Liver (tissue), 9 donors: ENCODE measurements around the gene C19orf12. TPM values are rescaled to one million over a fixed set of nuclear protein-coding genes. Genes with fewer than 3 reads are reported as not detected.

Source experiments
- DNase-seq: peaks from one replicate; pipeline ENCODE4 v3.0.0-alpha.2; 2017; ENCODE audit warnings: low spot score
- H3K27ac ChIP-seq, 2 donors: one replicate each; pipeline ENCODE4 v1.7.0; 2013; ENCODE audit warnings: inconsistent platforms in 2 of 2, low read length in 2 of 2, control low read depth in 1 of 2, low read depth in 1 of 2, mild to moderate bottlenecking in 1 of 2
- H3K27me3 ChIP-seq, 4 donors: one replicate each; pipeline versions ENCODE4 v1.6.1 to v1.7.0; 2013; ENCODE audit warnings: low read length in 3 of 4, inconsistent platforms in 1 of 4, mild to moderate bottlenecking in 1 of 4, moderate library complexity in 1 of 4; ENCODE audit not compliant: control insufficient read depth in 4 of 4, insufficient read depth in 4 of 4
- H3K36me3 ChIP-seq, 4 donors: one replicate each; pipeline versions ENCODE4 v1.6.1 to v1.7.0; 2013; ENCODE audit warnings: low read length in 3 of 4, mild to moderate bottlenecking in 3 of 4, low read depth in 1 of 4, moderate library complexity in 1 of 4; ENCODE audit not compliant: control insufficient read depth in 4 of 4, insufficient read depth in 3 of 4
- H3K4me1 ChIP-seq, 4 donors: one replicate each; pipeline versions ENCODE4 v1.6.1 to v1.7.0; 2013; ENCODE audit warnings: low read length in 3 of 4, mild to moderate bottlenecking in 3 of 4, moderate library complexity in 1 of 4; ENCODE audit not compliant: control insufficient read depth in 4 of 4, insufficient read depth in 4 of 4
- H3K4me3 ChIP-seq, 3 donors: one replicate each; pipeline versions ENCODE4 v1.6.1 to v1.7.0; 2013; ENCODE audit warnings: low read length in 3 of 3, control low read depth in 1 of 3, low read depth in 1 of 3, mild to moderate bottlenecking in 1 of 3
- H3K9ac ChIP-seq, 2 donors: one replicate each; pipeline ENCODE4 v1.7.0; 2013; ENCODE audit warnings: low read length in 2 of 2, mild to moderate bottlenecking in 2 of 2, moderate library complexity in 2 of 2, control low read depth in 1 of 2, low read depth in 1 of 2
- H3K9me3 ChIP-seq, 4 donors: one replicate each; pipeline versions ENCODE4 v1.6.1 to v1.7.0; 2013; ENCODE audit warnings: low read length in 3 of 4; ENCODE audit not compliant: control insufficient read depth in 4 of 4
- EGR1 ChIP-seq, 2 donors: IDR thresholded peaks; 2 replicates each; pipeline ENCODE4 v1.6.1; 2016 to 2018; ENCODE audit warnings: antibody characterized with exemption in 2 of 2, low read depth in 2 of 2
- FOXA1 ChIP-seq: IDR thresholded peaks from 2 replicates; pipeline ENCODE4 v1.6.1; 2016; ENCODE audit warnings: antibody characterized with exemption
- FOXA2 ChIP-seq: IDR thresholded peaks from 2 replicates; pipeline ENCODE4 v1.6.1; 2016; ENCODE audit warnings: antibody characterized with exemption
- HNF4G ChIP-seq: IDR thresholded peaks from 2 replicates; pipeline ENCODE4 v1.6.1; 2016; ENCODE audit warnings: antibody characterized with exemption
- JUND ChIP-seq, 2 donors: IDR thresholded peaks; 2 replicates each; pipeline ENCODE4 v1.6.1; 2016; ENCODE audit warnings: antibody characterized with exemption in 2 of 2
- MAX ChIP-seq: IDR thresholded peaks from 2 replicates; pipeline ENCODE4 v1.6.1; 2016; ENCODE audit warnings: antibody characterized with exemption
- NR2F2 ChIP-seq: IDR thresholded peaks from 2 replicates; pipeline ENCODE4 v1.6.1; 2016; ENCODE audit warnings: antibody characterized with exemption
- RAD21 ChIP-seq, 2 donors: IDR thresholded peaks; 2 replicates each; pipeline ENCODE4 v1.6.1; 2016; ENCODE audit warnings: antibody characterized with exemption in 2 of 2, mild to moderate bottlenecking in 2 of 2
- REST ChIP-seq: IDR thresholded peaks from 2 replicates; pipeline ENCODE4 v1.6.1; 2016; ENCODE audit warnings: antibody characterized with exemption, mild to moderate bottlenecking
- RXRA ChIP-seq, 2 donors: IDR thresholded peaks; 2 replicates each; pipeline ENCODE4 v1.6.1; 2017 to 2018; ENCODE audit warnings: antibody characterized with exemption in 2 of 2, mild to moderate bottlenecking in 1 of 2
- TAF1 ChIP-seq: conservative IDR thresholded peaks from 2 replicates; pipeline ENCODE4 v1.6.1; 2016; ENCODE audit warnings: antibody characterized with exemption, mild to moderate bottlenecking
- YY1 ChIP-seq: IDR thresholded peaks from 2 replicates; pipeline ENCODE4 v1.6.1; 2016; ENCODE audit warnings: antibody characterized with exemption, mild to moderate bottlenecking
- ZBTB33 ChIP-seq: IDR thresholded peaks from 2 replicates; pipeline ENCODE4 v1.6.1; 2016; ENCODE audit warnings: antibody characterized with exemption
- WGBS: extraction: QIAGEN DNeasy Blood & Tissue Kit; methylation state at CpG from one replicate; pipeline ENCODE4 v1.1.7; 2013; 5-methylcytosine and 5-hydroxymethylcytosine counted together
- polyA plus RNA-seq, 2 donors: library from polyadenylated mRNA; stranded (reverse) in 1 of 2; unstranded in 1 of 2; fragments of 200-250 nt in 1 of 2; fragments of >200 nt in 1 of 2; fragmentation: Nextera tagmentation in 1 of 2; extraction: Ambion mirVana in 1 of 2; gene quantifications; one replicate each; pipeline versions ENCODE4 v1.2.1 to v1.2.3, GENCODE V29; 2013 to 2015
- total RNA-seq, 2 donors: library from RNA; depleted of rRNA; stranded (reverse); fragments of >200 nt; gene quantifications; one replicate each; pipeline ENCODE4 v1.2.3, GENCODE V29; 2014
- TF ChIP-seq, protein P1 (sequence below): IDR thresholded peaks from 2 replicates; pipeline ENCODE4 v1.6.1; 2016; ENCODE audit warnings: antibody characterized with exemption
- TF ChIP-seq, protein P2 (sequence below): fragments of 150-350 bp; IDR thresholded peaks from 2 replicates; pipeline ENCODE4 v1.5.1; 2017; ENCODE audit warnings: improper control_type of control experiment, low read depth, low read length; ENCODE audit not compliant: missing input control
- donor health status: healthy.
- donor health status: healthy.
- donor health status: healthy.
- donor health status: healthy.
- donor health status: healthy.

C19orf12 gene
- total and polyA plus RNA-seq, 4 donors = 21.2 to 82.8 (median 40.1) TPM

DNA sequence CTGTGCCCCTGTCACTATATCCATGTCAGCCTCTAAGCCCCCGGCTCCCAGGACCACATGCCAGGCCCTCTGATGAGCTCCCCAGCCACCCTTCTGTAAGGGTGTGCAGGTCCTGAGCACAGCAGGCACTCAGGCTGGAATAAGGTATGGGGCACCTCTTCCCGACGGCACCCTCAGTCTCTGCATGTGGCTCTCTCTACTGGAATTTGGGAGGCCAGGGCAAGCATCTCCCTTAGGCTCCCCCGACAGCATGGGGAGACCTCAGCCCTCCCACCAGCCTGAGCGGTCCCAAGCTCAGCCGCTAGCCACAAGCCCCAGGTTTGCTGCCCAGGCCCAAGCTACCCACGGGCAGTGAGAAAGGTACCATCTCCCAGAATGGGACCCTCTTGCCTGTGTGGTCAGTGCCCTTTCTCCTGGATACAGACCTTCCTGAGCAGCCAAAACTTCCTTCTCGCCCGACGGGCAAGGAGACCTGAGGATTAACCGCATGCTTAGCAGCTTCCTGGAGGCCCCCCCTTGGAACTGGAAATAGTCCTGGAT, 22.5 kb upstream of the C19orf12 start:
- 84% methylated on average over 11 of the region's 11 CpGs for WGBS
- Histone ChIP-seq H3K4me3 (no peak overlapping the region), H3K4me1 (no peaks in the 10 kb centered on the region), H3K36me3 (no peaks in the 10 kb centered on the region), H3K9me3 (no peaks in the 10 kb centered on the region), H3K9ac (no peak overlapping the region), H3K27me3 (peaks cover 0 to 5% (median under 1%) of the 10 kb centered on the region in 4 donors), H3K27ac (no peak overlapping the region)
- no peak for TF ChIP-seq NR2F2
- TF ChIP-seq YY1 = no peak
- no peak for TF ChIP-seq ZBTB33
- TF ChIP-seq TAF1 = no peak
- TF ChIP-seq, protein P1, sequence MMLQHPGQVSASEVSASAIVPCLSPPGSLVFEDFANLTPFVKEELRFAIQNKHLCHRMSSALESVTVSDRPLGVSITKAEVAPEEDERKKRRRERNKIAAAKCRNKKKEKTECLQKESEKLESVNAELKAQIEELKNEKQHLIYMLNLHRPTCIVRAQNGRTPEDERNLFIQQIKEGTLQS = no peak
- TF ChIP-seq, protein P2, sequence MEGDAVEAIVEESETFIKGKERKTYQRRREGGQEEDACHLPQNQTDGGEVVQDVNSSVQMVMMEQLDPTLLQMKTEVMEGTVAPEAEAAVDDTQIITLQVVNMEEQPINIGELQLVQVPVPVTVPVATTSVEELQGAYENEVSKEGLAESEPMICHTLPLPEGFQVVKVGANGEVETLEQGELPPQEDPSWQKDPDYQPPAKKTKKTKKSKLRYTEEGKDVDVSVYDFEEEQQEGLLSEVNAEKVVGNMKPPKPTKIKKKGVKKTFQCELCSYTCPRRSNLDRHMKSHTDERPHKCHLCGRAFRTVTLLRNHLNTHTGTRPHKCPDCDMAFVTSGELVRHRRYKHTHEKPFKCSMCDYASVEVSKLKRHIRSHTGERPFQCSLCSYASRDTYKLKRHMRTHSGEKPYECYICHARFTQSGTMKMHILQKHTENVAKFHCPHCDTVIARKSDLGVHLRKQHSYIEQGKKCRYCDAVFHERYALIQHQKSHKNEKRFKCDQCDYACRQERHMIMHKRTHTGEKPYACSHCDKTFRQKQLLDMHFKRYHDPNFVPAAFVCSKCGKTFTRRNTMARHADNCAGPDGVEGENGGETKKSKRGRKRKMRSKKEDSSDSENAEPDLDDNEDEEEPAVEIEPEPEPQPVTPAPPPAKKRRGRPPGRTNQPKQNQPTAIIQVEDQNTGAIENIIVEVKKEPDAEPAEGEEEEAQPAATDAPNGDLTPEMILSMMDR = no peak
- TF ChIP-seq RAD21 (IDR thresholded peaks at IDR 0.05) = no peak
- no peak for TF ChIP-seq JUND (IDR thresholded peaks at IDR 0.05)
- TF ChIP-seq EGR1 (IDR thresholded peaks at IDR 0.05; ENCODE audit: low read depth in 2 of 2) = no peak
- TF ChIP-seq FOXA1 = no peak
- TF ChIP-seq FOXA2 = no peak
- no peak for TF ChIP-seq MAX
- DNase-seq = no peak

DNA sequence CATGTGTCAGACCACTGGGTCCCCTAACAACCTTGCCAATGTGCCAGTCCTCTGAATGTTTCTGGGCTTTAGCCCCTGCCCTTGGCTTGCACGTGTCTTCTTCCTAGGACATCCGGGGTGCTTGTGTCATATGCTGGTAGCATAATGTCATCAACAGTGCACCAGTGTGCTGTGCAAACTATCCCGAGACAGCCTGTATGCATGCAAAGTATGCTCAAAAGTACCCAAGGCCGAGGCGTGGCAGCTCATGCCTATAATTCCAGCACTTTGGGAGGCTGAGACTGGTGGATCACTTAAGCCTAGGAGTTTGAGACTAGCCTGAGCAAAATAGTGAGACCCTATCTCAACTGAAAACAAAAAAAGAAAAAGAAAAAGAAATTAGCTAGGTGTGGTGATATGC, 20.8 kb upstream of the C19orf12 start:
- no peak overlapping the region for H3K27ac ChIP-seq
- H3K4me1 ChIP-seq = no peaks in the 10 kb centered on the region
- 80% methylated on average over 5 of the region's 5 CpGs for WGBS
- DNase-seq = no peak
- H3K27me3 ChIP-seq = peaks cover 0 to 5% (median under 1%) of the 10 kb centered on the region in 4 donors
- TF ChIP-seq RXRA (IDR thresholded peaks at IDR 0.05) (no peak), HNF4G (no peak), REST (no peak), YY1 (no peak), FOXA2 (no peak), JUND (IDR thresholded peaks at IDR 0.05) (no peak), ZBTB33 (no peak), EGR1 (IDR thresholded peaks at IDR 0.05; ENCODE audit: low read depth in 2 of 2) (no peak)
- H3K4me3 ChIP-seq = no peak overlapping the region
- H3K36me3 ChIP-seq = no peaks in the 10 kb centered on the region
- H3K9ac ChIP-seq = no peak overlapping the region
- no peaks in the 10 kb centered on the region for H3K9me3 ChIP-seq
